Renal pelvis (tissue), 4 donors: ENCODE measurements around the gene ADGRG4. TPM values are rescaled to one million over a fixed set of nuclear protein-coding genes. Genes with fewer than 3 reads are reported as not detected.
"Not testable (repeated sequence)": the region's sequence is repeated elsewhere in the genome, so short reads cannot be mapped to it uniquely, and the experiment has no call there.

ENCODE experiments used
- DNase-seq: peaks from one replicate; pipeline ENCODE4 v3.0.0-alpha.2; 2013
- polyA plus RNA-seq, 3 donors: library from polyadenylated mRNA; unstranded; fragments of 120-200 nt; gene quantifications; one replicate each; pipeline ENCODE4 v1.2.1, GENCODE V29; 2013; ENCODE audit not compliant: insufficient read length in 3 of 3

The ADGRG4 gene
- polyA plus RNA-seq, 3 donors = not detected

GRCh38 chrX:136386173-136386572, 85.4 kb downstream of the ADGRG4 start:
- no peak for DNase-seq

- no peak for DNase-seq
These were observed 86.1 kb downstream of the ADGRG4 start for GRCh38 chrX:136386826-136387225.

GRCh38 chrX:136387951-136388502, 87.3 kb downstream of the ADGRG4 start:
- no peak for DNase-seq

GRCh38 chrX:136390921-136391320, 90.2 kb downstream of the ADGRG4 start:
- no peak for DNase-seq

GRCh38 chrX:136395271-136395670, 94.5 kb downstream of the ADGRG4 start:
- DNase-seq = no peak

- DNase-seq = no peak
These were observed 96.2 kb downstream of the ADGRG4 start for GRCh38 chrX:136397001-136397400.

GRCh38 chrX:136405126-136405525, 104.4 kb downstream of the ADGRG4 start:
- no peak for DNase-seq

- DNase-seq = no peak
These were observed 117.0 kb downstream of the ADGRG4 start for GRCh38 chrX:136417806-136418205.

GRCh38 chrX:136421338-136421737, 120.6 kb downstream of the ADGRG4 start:
- DNase-seq = no peak

GRCh38 chrX:136423724-136424123, 123.0 kb downstream of the ADGRG4 start:
- no peak for DNase-seq

GRCh38 chrX:136425996-136426395, 125.2 kb downstream of the ADGRG4 start:
- no peak for DNase-seq

GRCh38 chrX:136431625-136432024, 130.9 kb downstream of the ADGRG4 start:
- no peak for DNase-seq

- no peak for DNase-seq
These were observed 137.0 kb downstream of the ADGRG4 start for GRCh38 chrX:136437774-136438173.

GRCh38 chrX:136438192-136438591, 137.4 kb downstream of the ADGRG4 start:
- DNase-seq = no peak

- not testable (repeated sequence) for DNase-seq
These were observed 144.9 kb downstream of the ADGRG4 start for GRCh38 chrX:136445674-136446073.

- DNase-seq = no peak
These were observed 145.4 kb downstream of the ADGRG4 start for GRCh38 chrX:136446208-136446607.

GRCh38 chrX:136447308-136447707, 146.5 kb downstream of the ADGRG4 start:
- no peak for DNase-seq

GRCh38 chrX:136447968-136448367, 147.2 kb downstream of the ADGRG4 start:
- DNase-seq = no peak

GRCh38 chrX:136450050-136450830, 149.5 kb downstream of the ADGRG4 start:
- no peak for DNase-seq

GRCh38 chrX:136452614-136453013, 151.9 kb downstream of the ADGRG4 start:
- no peak for DNase-seq

- DNase-seq = no peak
These were observed 152.4 kb downstream of the ADGRG4 start for GRCh38 chrX:136453114-136453513.

- no peak for DNase-seq
These were observed 153.0 kb downstream of the ADGRG4 start for GRCh38 chrX:136453771-136454170.

GRCh38 chrX:136456133-136456532, 155.4 kb downstream of the ADGRG4 start:
- DNase-seq = no peak
